ENCODE results near the gene CHST13.

The CHST13 gene

DNA sequence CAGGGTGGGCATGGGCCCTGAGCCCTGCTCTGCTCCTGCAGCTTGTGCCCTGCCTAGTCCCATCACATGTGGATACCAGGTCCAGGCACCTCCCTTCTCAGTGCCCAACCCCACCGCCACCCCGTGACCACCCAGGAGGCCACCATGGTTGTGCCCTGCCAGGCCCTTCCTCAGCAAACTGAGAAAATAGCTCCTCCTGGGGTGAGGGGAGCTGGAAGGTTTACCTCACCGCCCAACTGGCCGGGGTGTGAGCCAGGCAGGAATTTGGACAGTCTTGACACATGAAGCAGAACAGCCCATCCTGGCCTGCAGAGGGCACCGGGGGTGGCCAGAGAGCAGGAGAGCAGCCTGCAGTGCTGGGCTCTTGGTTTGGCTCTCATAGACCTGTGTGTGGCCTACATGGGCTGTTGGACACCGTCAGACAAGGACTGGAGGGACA lies 46.2 kb downstream of the CHST13 start:
- DNase-seq (ENCODE audit: low read depth, low spot score) = no peak
- H3K36me3 ChIP-seq (ENCODE audit: insufficient read depth, insufficient read length, low read length) = no peaks in the 10 kb centered on the region
- no peak overlapping the region for H3K9ac ChIP-seq (ENCODE audit: insufficient read length, low read depth)
- TF ChIP-seq SUZ12 (IDR thresholded peaks at IDR 0.05; ENCODE audit: extremely low read depth, insufficient read depth, insufficient read length) = no peak
- TF ChIP-seq YY1 (IDR thresholded peaks at IDR 0.05; ENCODE audit: insufficient read depth, insufficient read length) = no peak
- no peak for TF ChIP-seq ZNF274 (IDR thresholded peaks at IDR 0.05; ENCODE audit: low read depth, low read length)
- H3K4me1 ChIP-seq (ENCODE audit: insufficient read depth, insufficient read length) = no peaks in the 10 kb centered on the region
- H3K27me3 ChIP-seq (ENCODE audit: insufficient read depth, insufficient read length) = no peaks in the 10 kb centered on the region
- H3K4me3 ChIP-seq (ENCODE audit: insufficient read length, low read depth) = no peak overlapping the region
- H3K9me3 ChIP-seq (ENCODE audit: insufficient read depth, low read length) = no peaks in the 10 kb centered on the region

GRCh38 chr3:126571078-126571477 lies 47.1 kb downstream of the CHST13 start:
- H3K9ac ChIP-seq (ENCODE audit: insufficient read length, low read depth) = no peak overlapping the region
- H3K4me1 ChIP-seq (ENCODE audit: insufficient read depth, insufficient read length) = no peaks in the 10 kb centered on the region
- TF ChIP-seq YY1 (IDR thresholded peaks at IDR 0.05; ENCODE audit: insufficient read depth, insufficient read length) (no peak), ZNF274 (IDR thresholded peaks at IDR 0.05; ENCODE audit: low read depth, low read length) (no peak)
- no peak overlapping the region for H3K4me3 ChIP-seq (ENCODE audit: insufficient read length, low read depth)
- H3K9me3 ChIP-seq (ENCODE audit: insufficient read depth, low read length) = no peaks in the 10 kb centered on the region
- no peak for DNase-seq (ENCODE audit: low read depth, low spot score)
- no peaks in the 10 kb centered on the region for H3K27me3 ChIP-seq (ENCODE audit: insufficient read depth, insufficient read length)
- H3K36me3 ChIP-seq (ENCODE audit: insufficient read depth, insufficient read length, low read length) = no peaks in the 10 kb centered on the region

GRCh38 chr3:126573492-126574117 lies 49.6 kb downstream of the CHST13 start:
- Histone ChIP-seq H3K36me3 (ENCODE audit: insufficient read depth, insufficient read length, low read length) (no peaks in the 10 kb centered on the region), H3K4me3 (ENCODE audit: insufficient read length, low read depth) (no peak overlapping the region), H3K9me3 (ENCODE audit: insufficient read depth, low read length) (no peaks in the 10 kb centered on the region), H3K9ac (ENCODE audit: insufficient read length, low read depth) (no peak overlapping the region), H3K4me1 (ENCODE audit: insufficient read depth, insufficient read length) (no peaks in the 10 kb centered on the region), H3K27me3 (ENCODE audit: insufficient read depth, insufficient read length) (no peaks in the 10 kb centered on the region)
- TF ChIP-seq ZNF274 (IDR thresholded peaks at IDR 0.05; ENCODE audit: low read depth, low read length) (no peak), YY1 (IDR thresholded peaks at IDR 0.05; ENCODE audit: insufficient read depth, insufficient read length) (no peak), SUZ12 (IDR thresholded peaks at IDR 0.05; ENCODE audit: extremely low read depth, insufficient read depth, insufficient read length) (no peak)
- no peak for DNase-seq (ENCODE audit: low read depth, low spot score)

GRCh38 chr3:126577261-126577660 lies 53.3 kb downstream of the CHST13 start:
- H3K9me3 ChIP-seq (ENCODE audit: insufficient read depth, low read length) = no peaks in the 10 kb centered on the region
- TF ChIP-seq ZNF274 (IDR thresholded peaks at IDR 0.05; ENCODE audit: low read depth, low read length) (no peak), SUZ12 (IDR thresholded peaks at IDR 0.05; ENCODE audit: extremely low read depth, insufficient read depth, insufficient read length) (no peak), YY1 (IDR thresholded peaks at IDR 0.05; ENCODE audit: insufficient read depth, insufficient read length) (no peak)
- DNase-seq (ENCODE audit: low read depth, low spot score) = no peak
- no peaks in the 10 kb centered on the region for H3K36me3 ChIP-seq (ENCODE audit: insufficient read depth, insufficient read length, low read length)
- H3K9ac ChIP-seq (ENCODE audit: insufficient read length, low read depth) = no peak overlapping the region
- no peaks in the 10 kb centered on the region for H3K4me1 ChIP-seq (ENCODE audit: insufficient read depth, insufficient read length)
- no peaks in the 10 kb centered on the region for H3K27me3 ChIP-seq (ENCODE audit: insufficient read depth, insufficient read length)
- H3K4me3 ChIP-seq (ENCODE audit: insufficient read length, low read depth) = no peak overlapping the region

DNA sequence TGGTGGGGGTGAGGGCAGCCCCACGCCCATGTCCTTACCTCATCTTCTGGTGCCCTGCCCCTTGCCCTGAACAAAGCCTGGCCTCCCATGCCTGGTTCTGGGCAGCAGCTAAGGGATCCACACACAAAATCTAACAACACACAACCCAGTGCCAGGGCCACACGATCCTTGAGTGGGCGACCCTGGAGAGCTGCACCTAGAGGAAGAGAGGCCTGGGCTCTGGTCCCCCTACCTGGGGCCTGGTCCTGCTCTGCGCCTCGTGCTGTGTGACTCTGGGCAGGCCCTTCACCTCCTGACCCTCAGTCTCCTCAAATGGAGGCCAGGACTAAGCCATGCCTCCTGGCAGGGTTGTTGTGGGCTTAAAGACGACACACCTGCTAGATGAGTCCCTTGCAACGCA lies 54.7 kb downstream of the CHST13 start:
- Histone ChIP-seq H3K36me3 (ENCODE audit: insufficient read depth, insufficient read length, low read length) (no peaks in the 10 kb centered on the region), H3K4me1 (ENCODE audit: insufficient read depth, insufficient read length) (no peaks in the 10 kb centered on the region), H3K27me3 (ENCODE audit: insufficient read depth, insufficient read length) (no peaks in the 10 kb centered on the region), H3K9ac (ENCODE audit: insufficient read length, low read depth) (no peak overlapping the region), H3K4me3 (ENCODE audit: insufficient read length, low read depth) (no peak overlapping the region), H3K9me3 (ENCODE audit: insufficient read depth, low read length) (no peaks in the 10 kb centered on the region)
- no peak for TF ChIP-seq ZNF274 (IDR thresholded peaks at IDR 0.05; ENCODE audit: low read depth, low read length)
- TF ChIP-seq YY1 (IDR thresholded peaks at IDR 0.05; ENCODE audit: insufficient read depth, insufficient read length) = no peak
- TF ChIP-seq SUZ12 (IDR thresholded peaks at IDR 0.05; ENCODE audit: extremely low read depth, insufficient read depth, insufficient read length) = no peak
- DNase-seq (ENCODE audit: low read depth, low spot score) = no peak

- Histone ChIP-seq H3K4me3 (ENCODE audit: insufficient read length, low read depth) (no peak overlapping the region), H3K9me3 (ENCODE audit: insufficient read depth, low read length) (no peaks in the 10 kb centered on the region), H3K9ac (ENCODE audit: insufficient read length, low read depth) (no peak overlapping the region), H3K27me3 (ENCODE audit: insufficient read depth, insufficient read length) (no peaks in the 10 kb centered on the region), H3K36me3 (ENCODE audit: insufficient read depth, insufficient read length, low read length) (no peaks in the 10 kb centered on the region), H3K4me1 (ENCODE audit: insufficient read depth, insufficient read length) (no peaks in the 10 kb centered on the region)
- no peak for DNase-seq (ENCODE audit: low read depth, low spot score)
- no peak for TF ChIP-seq SUZ12 (IDR thresholded peaks at IDR 0.05; ENCODE audit: extremely low read depth, insufficient read depth, insufficient read length)
These were observed 56.8 kb downstream of the CHST13 start for GRCh38 chr3:126580746-126581145.

GRCh38 chr3:126581569-126581968 lies 57.6 kb downstream of the CHST13 start:
- no peaks in the 10 kb centered on the region for H3K4me1 ChIP-seq (ENCODE audit: insufficient read depth, insufficient read length)
- no peaks in the 10 kb centered on the region for H3K9me3 ChIP-seq (ENCODE audit: insufficient read depth, low read length)
- H3K9ac ChIP-seq (ENCODE audit: insufficient read length, low read depth) = no peak overlapping the region
- no peaks in the 10 kb centered on the region for H3K36me3 ChIP-seq (ENCODE audit: insufficient read depth, insufficient read length, low read length)
- TF ChIP-seq ZNF274 (IDR thresholded peaks at IDR 0.05; ENCODE audit: low read depth, low read length) (no peak), YY1 (IDR thresholded peaks at IDR 0.05; ENCODE audit: insufficient read depth, insufficient read length) (no peak), SUZ12 (IDR thresholded peaks at IDR 0.05; ENCODE audit: extremely low read depth, insufficient read depth, insufficient read length) (no peak)
- H3K4me3 ChIP-seq (ENCODE audit: insufficient read length, low read depth) = no peak overlapping the region
- DNase-seq (ENCODE audit: low read depth, low spot score) = no peak
- H3K27me3 ChIP-seq (ENCODE audit: insufficient read depth, insufficient read length) = no peaks in the 10 kb centered on the region
